Effector CD8-positive, alpha-beta T cell (primary cell): Measurements from ENCODE around the gene ZNF83.
"Not testable (repeated sequence)": the region's sequence is repeated elsewhere in the genome, so short reads cannot be mapped to it uniquely, and the experiment has no call there.

Source experiments
- DNase-seq: peaks from one replicate; lab custom pipeline; 2025; lab: John Stamatoyannopoulos, UW
- total RNA-seq, 4 experiments: gene quantifications; one replicate each; lab custom pipeline; 2026; lab: John Stamatoyannopoulos, UW

ZNF83 gene
- 37.0 to 115 (median 56.5) reads per million in 4 experiments for total RNA-seq

- DNase-seq: peak; percentile 98
Measured at GRCh38 chr19:52637718-52638585, at the start of gene ZNF83. TSS of gene ZNF83 (minus strand) at chr19:52638355.

DNA sequence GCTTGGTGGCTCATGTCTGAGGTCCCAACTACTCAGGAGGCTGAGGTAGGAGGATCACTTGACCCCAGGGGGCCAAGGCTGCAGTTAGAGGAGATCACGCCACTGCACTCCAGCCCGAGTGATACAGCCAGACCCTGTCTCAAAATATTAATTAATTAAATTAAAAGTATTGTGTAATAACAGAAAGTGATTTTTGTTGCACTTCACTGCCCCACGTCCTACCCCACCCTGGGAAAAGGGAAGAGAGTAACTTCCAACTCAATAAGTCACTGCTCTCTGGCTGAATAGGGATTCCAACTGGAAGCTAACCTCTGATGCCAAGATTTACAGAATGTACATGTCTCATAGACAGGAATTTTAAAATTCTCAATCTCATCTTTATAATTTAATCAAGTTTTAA lies 49.5 kb upstream of the ZNF83 start:
- DNase-seq: no peak

DNA sequence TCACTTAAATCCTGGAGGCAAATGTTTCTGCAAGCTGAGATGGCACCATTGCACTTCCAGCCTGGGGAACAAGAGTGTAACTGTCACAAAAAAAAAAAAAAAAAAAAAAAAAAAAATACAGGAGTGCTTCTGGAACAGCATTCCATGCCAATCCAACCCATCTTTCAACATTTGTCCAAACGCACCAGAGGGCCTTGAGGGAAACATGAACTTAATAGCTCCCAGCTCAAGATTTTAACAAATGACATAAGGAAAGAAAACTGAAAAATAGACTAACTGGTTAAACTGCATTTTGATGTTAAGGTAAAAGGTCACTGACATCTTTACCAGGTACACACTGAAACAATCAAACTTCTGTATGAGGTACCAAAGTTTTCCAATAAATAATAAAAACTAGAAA lies 47.7 kb upstream of the ZNF83 start:
- DNase-seq: no peak

- DNase-seq: not testable (repeated sequence)
Measured at GRCh38 chr19:52681216-52681615, 43.1 kb upstream of the ZNF83 start.

- no peak for DNase-seq
Measured at GRCh38 chr19:52679598-52679997, 41.4 kb upstream of the ZNF83 start.

DNA sequence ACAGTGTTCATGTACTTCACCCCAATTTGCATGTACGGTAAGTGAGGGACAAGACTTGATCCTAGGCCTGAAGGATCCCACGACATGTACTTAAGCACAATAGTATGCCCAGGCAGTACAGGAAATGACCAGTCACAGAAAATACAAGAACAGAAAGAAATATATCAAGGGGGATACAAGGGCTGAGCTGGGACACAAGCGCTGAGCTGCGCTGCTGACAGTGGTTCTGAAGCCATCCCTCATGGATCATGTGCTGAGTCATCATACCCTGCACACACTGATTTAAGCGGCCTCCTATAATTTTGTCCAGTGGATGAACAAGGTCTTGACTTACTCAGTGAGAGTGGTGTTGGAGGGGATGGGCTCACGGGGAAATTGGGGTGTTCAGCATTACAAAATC lies 37.1 kb upstream of the ZNF83 start:
- DNase-seq: not testable (repeated sequence)

- DNase-seq: no peak
Measured at GRCh38 chr19:52673014-52673413, 34.9 kb upstream of the ZNF83 start.

DNA sequence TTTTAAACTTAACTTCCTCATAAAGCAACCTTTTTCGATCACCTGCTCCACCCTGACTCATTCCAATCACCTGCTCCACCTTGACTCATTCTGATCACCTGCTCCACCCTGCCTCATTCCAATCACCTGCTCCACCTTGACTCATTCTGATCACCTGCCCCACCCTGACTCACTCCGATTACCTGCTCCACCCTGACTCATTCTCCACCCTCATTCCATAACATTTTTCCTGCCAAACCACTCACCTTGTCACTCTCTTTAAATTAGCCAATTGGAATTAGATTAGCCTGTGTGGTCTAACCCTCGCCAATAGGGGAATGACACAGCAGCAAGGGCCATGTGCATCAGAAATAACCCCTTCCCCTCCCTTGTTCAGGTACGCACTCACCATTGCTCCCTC lies 31.9 kb upstream of the ZNF83 start:
- DNase-seq: no peak

GRCh38 chr19:52669586-52669985 lies 31.4 kb upstream of the ZNF83 start:
- no peak for DNase-seq

GRCh38 chr19:52667972-52668371 lies 29.8 kb upstream of the ZNF83 start:
- no peak for DNase-seq

DNA sequence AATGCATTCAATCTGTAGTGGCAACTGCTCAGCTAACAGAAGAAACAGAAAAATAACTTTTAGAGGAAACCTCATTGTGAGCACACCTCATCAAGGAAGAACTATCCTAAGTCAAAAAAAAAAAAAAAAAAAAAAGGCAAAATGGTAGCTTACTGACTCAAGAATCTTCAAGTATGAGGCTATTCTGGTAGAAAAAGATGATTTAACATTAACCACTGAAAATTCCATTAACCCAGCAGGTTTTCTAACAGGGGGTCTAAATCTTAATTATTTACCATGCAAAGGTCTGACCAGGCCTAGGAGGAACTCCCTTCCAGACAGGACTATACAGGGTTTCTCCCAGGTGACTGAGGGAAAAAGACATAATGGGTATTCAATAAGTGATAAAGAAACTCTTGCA lies 28.4 kb upstream of the ZNF83 start:
- no peak for DNase-seq

DNA sequence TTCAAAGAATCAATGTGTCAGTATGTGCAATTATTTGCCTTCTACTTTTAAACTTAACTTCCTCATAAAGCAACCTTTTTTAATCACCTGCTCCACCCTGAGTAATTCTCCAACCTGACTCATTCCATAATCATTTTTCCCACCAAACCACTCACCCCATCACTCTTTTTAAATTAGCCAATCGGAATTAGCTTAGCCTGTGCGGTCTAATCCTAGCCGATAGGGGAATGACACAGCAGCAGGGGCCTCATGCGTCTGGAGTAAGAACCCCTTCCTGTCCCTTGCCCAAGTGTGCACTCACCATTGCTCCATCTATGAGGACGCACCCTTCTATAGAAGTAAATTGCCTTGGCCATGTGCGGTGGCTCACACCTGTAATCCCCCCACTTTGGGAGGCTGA lies 27.4 kb upstream of the ZNF83 start:
- DNase-seq: no peak

DNA sequence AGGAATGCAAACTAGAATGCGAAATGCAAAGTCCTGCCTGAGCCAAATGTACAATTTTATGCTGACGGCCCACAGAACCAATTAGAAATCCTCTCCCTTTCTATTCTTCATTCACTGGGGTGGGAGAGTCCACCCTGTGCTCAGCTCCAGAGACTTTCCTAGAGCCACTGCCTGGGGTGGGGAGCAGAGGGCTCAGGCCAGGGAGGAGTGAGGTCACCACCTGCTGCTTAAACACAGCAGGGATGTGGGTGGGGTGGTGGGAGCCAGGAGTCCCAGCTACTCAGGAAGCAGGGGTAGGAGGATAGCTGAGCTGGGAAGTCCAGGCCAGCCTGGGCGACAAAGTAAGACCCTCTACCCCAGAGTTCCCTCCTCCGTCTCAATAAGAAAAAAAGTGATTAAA lies 26.9 kb upstream of the ZNF83 start:
- no peak for DNase-seq

GRCh38 chr19:52664461-52664860 lies 26.3 kb upstream of the ZNF83 start:
- DNase-seq: no peak

GRCh38 chr19:52662631-52663030 lies 24.5 kb upstream of the ZNF83 start:
- no peak for DNase-seq

- DNase-seq: no peak
Measured at GRCh38 chr19:52660981-52661380, 22.8 kb upstream of the ZNF83 start.

GRCh38 chr19:52659013-52659412 lies 20.9 kb upstream of the ZNF83 start:
- no peak for DNase-seq

- no peak for DNase-seq
Measured at GRCh38 chr19:52658595-52658994, 20.4 kb upstream of the ZNF83 start.

- no peak for DNase-seq
Measured at GRCh38 chr19:52653161-52653560, 15.0 kb upstream of the ZNF83 start.

DNA sequence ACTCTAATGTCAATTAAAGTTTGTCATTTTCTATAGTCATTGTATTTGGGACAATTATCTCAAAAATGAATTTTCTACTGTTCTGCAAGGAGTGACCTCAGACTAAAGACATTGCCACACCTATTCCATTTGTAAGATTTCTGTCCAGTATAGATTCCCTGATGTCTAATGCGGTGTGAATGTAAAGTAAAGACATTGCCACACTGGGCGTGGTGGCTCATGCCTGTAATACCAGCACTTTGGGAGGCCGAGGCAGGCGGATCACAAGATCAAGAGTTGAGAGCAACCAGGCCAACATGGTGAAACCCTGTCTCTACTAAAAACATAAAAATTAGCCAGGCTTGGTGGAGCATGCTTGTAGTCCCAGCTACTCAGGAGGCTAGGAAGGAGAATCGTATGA lies 13.8 kb upstream of the ZNF83 start:
- no peak for DNase-seq

GRCh38 chr19:52648336-52649016 lies 10.3 kb upstream of the ZNF83 start:
- DNase-seq: no peak

DNA sequence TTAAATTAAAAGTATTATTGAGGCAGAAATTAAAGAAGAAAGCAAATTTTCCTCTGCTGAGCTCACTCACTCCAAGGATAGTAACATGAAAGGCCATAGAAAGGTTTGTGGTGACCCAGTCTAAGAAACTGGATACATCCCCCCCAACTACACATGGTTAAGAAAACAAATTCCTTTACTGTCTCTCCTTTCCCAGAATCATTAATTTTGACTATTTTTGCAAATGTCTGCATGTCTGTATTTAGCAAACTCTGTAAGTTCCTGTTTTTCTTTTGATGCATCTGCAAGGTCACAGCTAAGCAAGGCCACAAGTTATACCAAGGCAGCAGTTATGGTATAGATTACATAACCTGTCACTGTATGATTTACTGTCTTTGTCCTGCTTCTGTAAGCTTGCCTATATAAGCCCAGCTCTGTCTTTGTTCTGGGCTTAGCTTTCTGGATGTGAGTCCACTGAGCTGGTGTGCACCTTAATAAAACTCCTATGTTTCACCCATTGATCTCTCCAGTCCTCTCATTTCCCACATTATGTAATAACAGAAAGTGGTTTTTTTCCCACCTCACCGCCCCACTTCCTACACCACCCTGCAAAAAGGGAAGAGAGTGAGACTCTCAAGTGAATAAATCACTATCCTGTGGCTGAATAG lies 8.5 kb upstream of the ZNF83 start:
- DNase-seq: no peak

DNA sequence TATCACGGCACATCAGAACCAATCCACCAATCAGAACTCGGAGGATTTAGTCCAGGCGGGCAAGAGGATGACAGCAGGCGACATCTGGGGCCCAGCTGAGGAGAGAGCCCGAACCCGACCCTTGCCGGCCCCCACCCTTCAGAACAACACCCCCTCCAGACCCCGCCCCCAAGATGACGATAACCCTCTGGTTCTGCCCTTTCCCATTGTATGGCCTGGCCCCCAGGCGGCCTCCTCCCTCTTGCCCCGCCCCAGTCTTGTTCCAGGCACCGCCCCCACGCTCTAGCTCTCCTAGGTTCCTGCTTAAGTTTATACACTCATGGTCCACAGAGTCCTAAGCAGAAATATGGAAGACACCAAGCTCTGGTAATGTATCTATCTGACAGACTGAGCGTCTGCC lies 2.8 kb upstream of the ZNF83 start:
- DNase-seq: no peak
